HG03354 (cell line): ENCODE measurements around the gene ADAM33.
A peak's percentile ranks its signal among the peaks of the same experiment; 100 is the strongest.

Experiments
- ATAC-seq: cut with Tn5 transposase; IDR thresholded peaks from one replicate; pipeline ENCODE4 v1.9.1; 2021; ENCODE audit warnings: mild to moderate bottlenecking; ENCODE audit not compliant: unreplicated experiment, poor library complexity, severe bottlenecking

ADAM33 gene

GRCh38 chr20:3671986-3672546 lies 9.7 kb downstream of the ADAM33 start:
- no peak for ATAC-seq

- no peak for ATAC-seq
These were observed 10.9 kb downstream of the ADAM33 start for GRCh38 chr20:3670945-3671344.

DNA sequence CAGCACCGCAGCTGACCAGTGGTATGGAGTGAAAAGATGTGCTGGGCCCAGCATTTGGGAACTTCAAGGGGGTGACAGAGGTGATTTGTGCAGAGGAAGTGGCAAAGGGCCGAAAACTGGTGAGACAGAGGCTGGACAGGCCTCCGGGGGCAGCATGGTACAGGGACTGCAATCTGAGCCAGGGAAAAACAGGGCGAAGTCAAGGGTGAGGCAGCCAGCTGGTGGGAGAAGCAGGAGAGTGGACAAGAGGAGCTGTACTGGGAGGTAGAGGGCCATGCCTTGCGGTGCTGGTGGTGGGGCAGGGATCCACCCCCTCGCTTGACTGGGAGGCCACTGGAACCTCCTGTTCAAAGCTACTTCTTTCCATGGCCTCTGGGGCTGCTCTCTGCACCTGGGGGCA lies 11.3 kb downstream of the ADAM33 start:
- ATAC-seq = no peak

DNA sequence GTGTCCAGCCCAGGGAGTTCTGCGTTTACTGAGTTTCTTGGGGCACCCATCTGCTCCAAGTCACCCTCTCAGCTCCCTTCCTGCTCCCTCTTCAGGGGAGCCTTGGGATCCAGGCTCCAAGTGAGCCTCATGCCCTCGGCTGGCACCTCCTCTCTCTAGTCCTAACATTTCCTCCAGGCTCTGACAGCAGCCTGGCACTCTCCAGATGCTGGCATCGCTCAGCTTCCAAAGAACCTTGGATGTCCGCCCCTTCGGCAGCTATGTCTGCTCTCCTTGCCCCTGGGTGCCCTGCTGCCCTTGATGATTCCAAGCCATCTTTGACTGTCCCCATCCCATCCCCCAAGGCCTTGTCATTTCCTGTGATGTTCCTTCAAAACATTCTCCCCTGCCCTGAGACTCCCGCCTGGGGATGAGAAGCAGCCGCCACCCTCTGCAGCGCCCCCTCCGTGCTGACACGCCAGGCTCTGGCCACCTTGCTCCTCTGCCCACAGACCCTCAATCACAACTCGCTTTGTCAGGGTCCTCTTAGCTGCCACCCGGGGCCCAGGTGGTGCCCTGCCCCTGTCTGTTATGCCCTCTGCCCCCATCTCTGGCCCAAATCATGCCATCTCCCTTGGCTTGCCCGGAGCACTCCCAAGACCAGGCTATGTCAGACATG lies 12.0 kb downstream of the ADAM33 start:
- ATAC-seq = no peak

DNA sequence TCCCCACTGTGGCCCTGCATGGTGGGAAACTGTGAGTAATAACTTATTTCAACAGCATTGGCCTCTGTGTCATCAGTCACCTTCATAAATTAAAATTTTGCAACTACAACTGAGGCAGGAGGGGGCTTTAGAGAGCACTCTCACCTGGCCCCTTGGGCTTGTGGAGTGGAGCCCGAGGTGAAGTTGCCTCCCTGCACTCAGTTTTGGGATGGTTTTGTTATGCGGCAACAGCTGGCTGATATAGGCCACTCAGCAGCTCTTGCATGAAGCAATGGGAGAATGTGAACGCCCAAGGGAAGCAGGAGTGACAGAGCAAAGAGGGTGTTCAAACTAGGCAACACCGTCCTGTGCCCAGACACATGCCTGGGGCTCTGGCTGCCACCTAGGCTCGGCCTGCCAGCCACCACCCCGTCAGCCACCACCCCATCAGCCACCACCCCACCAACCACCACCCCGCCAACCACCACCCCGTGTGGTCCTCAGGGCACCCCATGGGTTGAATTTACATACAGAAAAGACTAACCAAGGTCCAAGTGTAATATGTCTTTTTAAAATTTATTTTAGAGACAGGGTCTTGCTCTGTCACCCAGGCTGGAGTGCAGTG lies 14.3 kb downstream of the ADAM33 start:
- ATAC-seq = no peak

DNA sequence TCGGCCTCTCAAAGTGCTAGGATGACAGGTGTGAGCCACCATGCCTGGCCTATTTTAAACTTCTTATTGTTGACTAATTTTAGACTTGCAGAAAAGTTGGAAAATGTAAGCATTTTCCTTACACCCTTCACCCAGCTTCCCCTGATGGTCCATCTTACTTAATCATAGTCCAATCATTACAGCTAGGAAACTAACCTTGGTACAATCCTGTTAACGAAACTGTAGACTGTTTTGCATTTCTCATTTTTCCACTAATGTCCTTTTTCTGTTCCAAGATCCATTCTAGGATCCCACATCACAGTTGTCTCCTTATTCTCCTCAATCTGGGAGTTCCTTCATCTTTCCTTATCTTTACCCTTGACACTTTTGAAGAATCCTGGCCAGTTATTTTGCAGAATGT lies 18.0 kb downstream of the ADAM33 start:
- ATAC-seq = no peak

DNA sequence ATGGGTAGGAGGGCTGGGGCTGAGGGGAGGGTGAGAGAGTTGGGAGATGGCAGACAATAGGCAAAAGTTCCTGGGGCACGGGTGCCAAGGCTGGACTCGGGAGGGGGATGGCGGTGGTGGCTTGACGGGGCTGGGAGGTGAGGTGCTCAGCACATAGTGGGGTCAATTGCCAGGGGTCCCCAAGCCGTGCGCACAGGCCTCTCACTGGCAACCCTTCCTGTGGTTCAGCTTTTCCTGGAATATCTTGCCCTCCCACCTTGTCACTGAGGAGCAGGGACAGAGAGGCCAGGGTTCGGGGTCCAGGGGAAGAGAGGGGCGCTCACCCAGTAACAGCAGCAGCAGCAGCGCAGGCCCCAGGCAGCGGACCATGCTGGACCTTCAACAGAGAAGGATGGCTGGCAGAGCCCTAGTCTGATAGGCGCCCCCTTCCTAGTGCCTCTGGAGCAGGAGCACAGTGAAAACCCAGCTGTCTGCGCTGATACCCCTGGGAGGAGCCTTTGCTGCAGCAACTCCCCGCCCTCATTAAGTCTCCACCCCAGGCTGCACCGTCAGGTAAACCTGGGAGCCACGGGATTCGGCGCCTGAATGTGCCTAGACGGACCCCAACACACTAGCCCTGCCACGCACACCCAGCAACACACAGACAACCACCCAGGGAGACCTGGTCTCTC lies 18.6 kb downstream of the ADAM33 start, which contains the start of gene GFRA4:
Gene GFRA4, minus strand, starts transcription at position 369 of the 671 bp plus-strand sequence. Its CDS starts 0 bp downstream, at position 369.
- no peak for ATAC-seq

- no peak for ATAC-seq
These were observed 19.8 kb downstream of the ADAM33 start for GRCh38 chr20:3661814-3662665.

DNA sequence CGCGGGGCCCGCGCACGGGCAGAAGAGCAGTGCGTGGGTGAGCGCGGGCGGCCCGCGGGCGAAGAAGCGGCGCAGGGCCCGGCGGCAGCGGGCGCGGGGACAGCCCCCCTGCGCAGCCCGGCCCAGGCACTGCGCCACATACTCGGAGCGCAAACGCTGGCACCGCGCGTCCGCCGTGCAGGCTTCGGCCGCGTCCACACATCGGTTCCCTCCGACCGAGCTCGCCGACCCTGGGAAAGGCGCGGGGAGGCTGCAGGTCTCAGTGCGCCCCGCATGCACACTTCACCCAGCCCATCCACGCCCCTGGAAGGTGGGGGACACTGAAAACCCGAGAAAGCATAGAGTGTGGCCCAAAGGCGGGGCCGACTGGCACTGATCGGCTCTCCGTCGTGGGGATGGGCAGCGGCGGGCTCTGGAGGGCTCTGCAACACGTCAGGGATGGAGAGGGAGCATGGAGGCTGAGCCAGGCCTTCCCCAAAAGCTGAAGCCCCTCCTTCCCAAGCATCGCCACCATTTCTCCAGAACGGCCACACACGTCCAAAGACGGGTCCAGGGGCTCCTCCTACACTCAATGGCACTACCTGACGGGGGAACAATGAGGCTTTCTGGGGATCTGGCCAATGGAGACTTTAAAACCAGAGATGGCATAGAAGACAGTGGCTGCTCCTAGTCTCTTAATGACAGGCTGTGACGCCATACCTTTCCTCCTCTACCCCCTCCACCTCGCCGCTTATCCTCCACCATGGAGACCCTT lies 20.6 kb downstream of the ADAM33 start:
- no peak for ATAC-seq

GRCh38 chr20:3660262-3661059 lies 21.3 kb downstream of the ADAM33 start:
- ATAC-seq = no peak

GRCh38 chr20:3659492-3660261 lies 22.1 kb downstream of the ADAM33 start:
- ATAC-seq = no peak

- peak; percentile 92 for ATAC-seq
These were observed 22.9 kb downstream of the ADAM33 start for GRCh38 chr20:3658716-3659491.

- no peak for ATAC-seq
These were observed 23.6 kb downstream of the ADAM33 start for GRCh38 chr20:3658019-3658715.

DNA sequence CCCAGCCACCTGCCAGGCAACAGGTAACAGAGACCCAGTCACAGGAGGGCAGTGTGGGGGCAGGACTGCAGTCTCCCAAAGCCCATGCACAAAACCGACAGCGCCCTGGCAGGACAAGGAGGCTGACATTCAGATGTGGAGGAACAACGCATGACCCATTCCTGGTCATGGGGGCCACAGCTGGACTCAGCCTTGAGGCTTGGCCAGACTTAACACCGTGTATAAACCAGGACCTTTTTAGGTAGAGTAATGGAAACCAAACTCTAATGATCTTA lies 26.7 kb downstream of the ADAM33 start:
- ATAC-seq = no peak

- no peak for ATAC-seq
These were observed 27.3 kb downstream of the ADAM33 start for GRCh38 chr20:3654326-3655130.

- no peak for ATAC-seq
These were observed 27.9 kb downstream of the ADAM33 start for GRCh38 chr20:3653921-3654320.
